Skeletal muscle tissue (tissue), 4 donors: ENCODE data around the gene CDH4. TPM values are rescaled to one million over a fixed set of nuclear protein-coding genes. Genes with fewer than 3 reads are reported as not detected.

Source experiments
- H3K27ac ChIP-seq: one replicate; pipeline ENCODE4 v1.7.0; 2013; ENCODE audit warnings: mild to moderate bottlenecking, low read depth, low read length, inconsistent platforms
- H3K27me3 ChIP-seq, 3 donors: one replicate each; pipeline ENCODE4 v1.7.0; 2013; ENCODE audit warnings: low read length in 3 of 3; ENCODE audit not compliant: control insufficient read depth in 3 of 3, insufficient read depth in 3 of 3
- H3K36me3 ChIP-seq, 3 donors: one replicate each; pipeline ENCODE4 v1.7.0; 2013; ENCODE audit warnings: low read length in 3 of 3; ENCODE audit not compliant: control insufficient read depth in 3 of 3, insufficient read depth in 3 of 3
- H3K4me1 ChIP-seq, 3 donors: one replicate each; pipeline ENCODE4 v1.7.0; 2013; ENCODE audit warnings: low read length in 3 of 3, mild to moderate bottlenecking in 3 of 3; ENCODE audit not compliant: control insufficient read depth in 3 of 3, insufficient read depth in 3 of 3
- H3K4me3 ChIP-seq, 3 donors: one replicate each; pipeline ENCODE4 v1.7.0; 2013; ENCODE audit warnings: low read length in 3 of 3
- H3K9ac ChIP-seq, 3 donors: one replicate each; pipeline ENCODE4 v1.7.0; 2013; ENCODE audit warnings: low read length in 3 of 3, mild to moderate bottlenecking in 3 of 3, moderate library complexity in 2 of 3, low read depth in 1 of 3
- H3K9me3 ChIP-seq, 3 donors: one replicate each; pipeline ENCODE4 v1.7.0; 2013; ENCODE audit warnings: low read length in 3 of 3; ENCODE audit not compliant: control insufficient read depth in 3 of 3
- total RNA-seq: library from RNA; depleted of rRNA; stranded (reverse); fragments of >200 nt; gene quantifications from one replicate; pipeline ENCODE4 v1.2.3, GENCODE V29; 2014
- donor health status: Osteomylitis.

Gene CDH4
- total RNA-seq, 1 donor from 2014 or later: 0.52 TPM

DNA sequence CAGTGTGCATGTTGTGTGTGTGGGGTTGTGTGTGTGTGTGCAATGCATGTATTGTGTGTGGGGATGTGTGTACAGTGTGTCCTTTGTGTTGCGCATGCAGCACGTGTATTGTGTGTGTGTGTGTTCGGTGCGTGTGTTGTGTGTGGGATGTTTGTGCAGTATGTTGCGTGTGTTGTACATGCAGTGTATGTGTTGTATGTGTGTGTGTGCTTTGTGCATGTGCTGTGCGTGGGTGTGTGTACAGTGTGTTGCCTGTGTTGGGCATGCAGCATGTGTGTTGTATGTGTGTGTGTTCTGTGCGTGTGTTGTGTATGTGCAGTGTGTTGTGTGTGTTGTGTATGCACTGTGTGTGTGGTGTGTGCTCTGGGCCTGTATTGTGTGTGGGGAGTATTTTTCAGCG is 52.7 kb downstream of the CDH4 start:
- Histone ChIP-seq H3K27me3 (peaks cover 0 to 10% (median 0%) of the 10 kb centered on the region in 3 donors), H3K4me1 (no peaks in the 10 kb centered on the region), H3K9me3 (no peaks in the 10 kb centered on the region), H3K36me3 (no peaks in the 10 kb centered on the region), H3K4me3 (no peak overlapping the region), H3K9ac (no peak overlapping the region), H3K27ac (no peak overlapping the region)

DNA sequence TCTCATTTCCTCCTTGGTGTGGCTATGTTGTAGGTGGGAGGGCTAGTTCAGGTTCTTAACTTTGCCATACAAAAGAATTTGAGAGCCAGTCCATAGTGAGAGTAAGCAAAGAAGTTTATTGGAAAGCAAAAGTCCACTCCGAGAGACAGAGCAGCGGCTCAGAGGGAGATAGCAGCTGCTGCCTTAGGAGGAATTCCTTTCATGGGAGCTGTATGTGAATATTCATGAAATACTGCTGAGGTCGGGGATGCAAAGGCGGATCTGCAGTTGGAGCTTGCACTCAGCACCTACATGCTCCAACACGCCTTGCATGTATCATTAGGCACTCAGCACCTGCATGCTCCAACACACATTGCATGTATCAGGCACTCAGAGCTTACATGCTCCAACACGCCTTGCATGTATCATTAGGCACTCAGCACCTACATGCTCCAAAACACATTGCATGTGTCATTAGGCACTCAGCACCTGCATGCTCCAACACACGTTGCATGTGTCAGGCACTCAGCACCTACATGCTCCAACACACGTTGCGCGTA is 54.9 kb downstream of the CDH4 start:
- no peak overlapping the region for H3K4me3 ChIP-seq
- no peaks in the 10 kb centered on the region for H3K4me1 ChIP-seq
- no peak overlapping the region for H3K27ac ChIP-seq
- no peaks in the 10 kb centered on the region for H3K9me3 ChIP-seq
- H3K27me3 ChIP-seq: peaks cover 0 to 10% (median 0%) of the 10 kb centered on the region in 3 donors
- no peak overlapping the region for H3K9ac ChIP-seq
- H3K36me3 ChIP-seq: no peaks in the 10 kb centered on the region

DNA sequence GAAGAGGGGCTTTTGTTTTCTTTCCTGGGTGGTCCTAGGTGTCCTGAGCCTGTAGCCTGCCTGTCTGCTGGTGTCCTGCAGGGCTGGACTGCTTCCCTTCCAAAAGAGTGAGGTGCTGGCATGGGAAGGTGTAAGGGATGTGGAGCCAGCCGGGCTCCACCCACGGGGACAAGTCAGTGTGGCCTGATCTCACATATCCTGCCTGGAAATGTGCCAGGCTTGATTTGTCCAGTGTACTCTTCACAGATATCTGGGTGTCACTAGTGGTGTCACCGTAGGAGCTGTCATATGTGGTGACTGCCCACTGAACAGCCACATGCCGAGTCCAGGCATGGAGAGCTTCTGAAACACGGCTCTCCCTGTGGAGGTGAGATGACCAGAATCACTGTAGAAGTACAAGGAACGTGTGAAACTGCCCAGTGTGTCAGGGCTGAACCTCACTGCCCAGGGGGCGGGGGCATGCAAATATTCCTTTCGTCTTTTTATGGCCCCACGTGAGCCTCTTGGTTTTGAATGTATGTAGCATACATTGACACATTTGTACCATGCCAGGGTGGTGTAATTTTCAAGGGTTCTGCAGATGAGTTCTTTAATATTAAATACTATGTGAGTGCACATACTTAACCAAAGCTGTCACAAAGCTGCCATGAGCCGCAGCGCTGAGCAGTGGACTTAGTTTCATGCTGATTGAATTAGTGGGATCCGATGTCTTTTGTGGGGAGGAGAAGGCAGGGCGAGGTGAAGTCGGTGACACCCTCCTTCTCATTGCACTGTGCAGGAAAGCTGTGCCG is 55.8 kb downstream of the CDH4 start:
- Histone ChIP-seq H3K9ac (no peak overlapping the region), H3K9me3 (no peaks in the 10 kb centered on the region), H3K4me1 (no peaks in the 10 kb centered on the region), H3K27me3 (peaks cover 0 to 16% (median 0%) of the 10 kb centered on the region in 3 donors), H3K36me3 (no peaks in the 10 kb centered on the region), H3K4me3 (no peak overlapping the region), H3K27ac (no peak overlapping the region)

DNA sequence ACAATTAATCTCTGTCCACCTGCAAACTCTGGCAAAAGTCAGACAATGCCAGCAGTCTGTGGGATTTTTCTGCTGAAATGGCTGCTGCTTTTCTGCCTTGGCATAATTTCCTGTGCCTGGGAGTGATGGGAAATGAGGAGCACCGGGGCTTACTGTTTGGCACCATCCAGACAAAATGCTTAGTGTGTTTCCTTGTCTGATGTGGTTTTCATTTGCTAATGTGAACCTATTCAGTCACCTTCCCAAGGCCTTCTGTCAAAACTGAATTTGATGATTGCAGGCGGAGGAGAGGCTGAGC is 56.4 kb downstream of the CDH4 start:
- Histone ChIP-seq H3K36me3 (no peaks in the 10 kb centered on the region), H3K9ac (no peak overlapping the region), H3K4me3 (no peak overlapping the region), H3K9me3 (no peaks in the 10 kb centered on the region), H3K27ac (no peak overlapping the region), H3K27me3 (peaks cover 0 to 16% (median 0%) of the 10 kb centered on the region in 3 donors), H3K4me1 (no peaks in the 10 kb centered on the region)

DNA sequence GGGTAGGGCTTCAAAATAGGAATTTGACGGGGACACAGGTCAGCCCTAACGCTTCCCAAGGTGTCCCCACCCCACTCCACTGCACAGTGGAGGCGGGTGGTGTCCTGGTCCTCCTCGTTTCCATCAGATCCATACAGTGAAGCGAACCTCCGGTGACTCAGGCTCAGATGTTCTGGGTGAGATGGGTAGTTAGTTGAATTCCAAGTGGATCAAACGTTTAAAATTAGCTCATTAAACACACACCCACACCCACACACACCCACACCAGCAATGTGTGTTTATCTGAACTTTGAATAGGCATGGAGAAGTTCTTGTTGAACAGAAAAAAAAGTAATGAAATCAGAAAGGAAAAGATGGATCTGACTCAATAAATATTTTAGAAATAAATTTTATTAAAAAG is 58.9 kb downstream of the CDH4 start:
- no peaks in the 10 kb centered on the region for H3K9me3 ChIP-seq
- H3K27ac ChIP-seq: no peak overlapping the region
- no peaks in the 10 kb centered on the region for H3K36me3 ChIP-seq
- H3K4me1 ChIP-seq: no peaks in the 10 kb centered on the region
- H3K27me3 ChIP-seq: peaks cover 0 to 33% (median 5%) of the 10 kb centered on the region in 3 donors
- H3K4me3 ChIP-seq: no peak overlapping the region
- H3K9ac ChIP-seq: no peak overlapping the region

DNA sequence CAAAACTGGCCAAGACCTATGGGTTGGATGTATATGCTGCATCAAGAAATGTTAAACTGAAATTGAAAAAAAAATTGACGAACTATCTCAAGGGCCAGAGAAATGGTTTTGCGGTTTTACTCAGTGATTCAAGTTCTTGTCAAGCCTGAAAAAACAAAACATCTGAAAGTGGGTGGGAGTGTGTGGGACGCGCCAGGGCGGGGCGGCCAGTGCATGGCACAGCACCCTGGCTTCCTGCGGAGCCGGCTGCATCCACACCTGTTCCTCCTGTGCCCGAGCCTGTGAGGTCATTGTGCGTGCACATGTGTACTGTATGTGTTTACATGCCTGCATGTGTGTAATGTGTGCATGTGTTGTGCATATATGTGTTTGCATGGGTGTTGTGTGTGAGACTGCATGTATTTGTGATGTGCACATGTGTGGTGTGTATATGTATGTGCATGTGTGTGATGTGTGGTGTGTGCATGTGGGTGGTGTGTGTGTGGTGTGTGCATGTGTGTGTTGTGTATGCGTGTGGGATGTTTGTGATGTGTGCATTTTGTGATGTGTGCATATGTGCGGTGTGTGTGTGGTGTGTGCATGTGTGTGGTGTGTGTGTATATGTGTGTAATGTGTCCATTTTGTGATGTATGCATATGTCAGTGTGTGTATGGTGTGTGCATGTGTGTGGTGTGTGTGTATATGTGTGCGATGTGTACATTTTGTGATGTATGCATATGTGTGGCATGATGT is 59.8 kb downstream of the CDH4 start:
- H3K9me3 ChIP-seq: no peaks in the 10 kb centered on the region
- no peak overlapping the region for H3K27ac ChIP-seq
- no peaks in the 10 kb centered on the region for H3K36me3 ChIP-seq
- peaks cover 0 to 38% (median 12%) of the 10 kb centered on the region in 3 donors for H3K27me3 ChIP-seq
- peaks cover 0 to 2% (median 0%) of the 10 kb centered on the region in 3 donors for H3K4me1 ChIP-seq
- H3K4me3 ChIP-seq: no peak overlapping the region
- no peak overlapping the region for H3K9ac ChIP-seq

DNA sequence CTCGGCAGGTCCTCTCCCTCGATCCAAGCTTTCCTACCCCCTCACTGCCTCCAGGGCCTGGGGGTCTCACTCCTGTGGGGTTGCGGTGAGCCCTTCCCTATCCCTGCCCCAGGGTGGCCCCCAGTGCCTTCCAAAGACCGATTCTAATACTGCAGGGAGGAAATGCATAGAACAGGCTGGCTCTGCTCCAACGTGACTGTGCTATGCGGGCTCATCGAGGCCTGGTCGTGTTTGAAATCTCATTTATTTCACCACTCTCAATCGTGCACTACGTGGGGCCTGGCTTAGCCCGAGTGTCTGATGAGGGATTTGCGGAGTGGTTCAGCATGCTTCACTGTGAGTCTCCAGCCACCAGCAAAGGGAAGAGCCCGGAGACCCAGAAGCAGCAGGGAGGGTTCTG is 60.9 kb downstream of the CDH4 start:
- no peaks in the 10 kb centered on the region for H3K9me3 ChIP-seq
- H3K27ac ChIP-seq: no peak overlapping the region
- H3K36me3 ChIP-seq: no peaks in the 10 kb centered on the region
- H3K4me1 ChIP-seq: peaks cover 0 to 2% (median 0%) of the 10 kb centered on the region in 3 donors
- no peak overlapping the region for H3K4me3 ChIP-seq
- peaks cover 0 to 36% (median 13%) of the 10 kb centered on the region in 3 donors for H3K27me3 ChIP-seq
- no peak overlapping the region for H3K9ac ChIP-seq

DNA sequence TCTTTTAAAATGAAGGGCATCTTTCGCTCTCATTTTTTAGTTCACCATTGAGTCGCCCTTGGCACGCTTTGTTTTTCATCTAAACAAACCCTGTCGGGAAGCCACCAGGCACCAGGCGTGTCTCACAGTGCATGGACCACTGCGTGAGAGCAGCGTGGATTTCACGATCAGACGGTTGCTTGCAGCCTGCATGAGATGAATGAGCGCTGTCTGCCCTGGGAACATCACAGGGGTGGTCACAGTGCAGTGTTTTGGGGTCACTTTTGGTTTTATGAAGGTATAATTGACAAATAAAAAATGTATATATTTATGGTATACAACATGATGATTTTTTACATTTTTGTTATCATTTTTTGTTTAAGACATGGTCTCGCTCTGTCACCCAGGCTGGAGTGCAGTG is 61.3 kb downstream of the CDH4 start:
- H3K9me3 ChIP-seq: no peaks in the 10 kb centered on the region
- no peak overlapping the region for H3K27ac ChIP-seq
- no peaks in the 10 kb centered on the region for H3K36me3 ChIP-seq
- H3K4me3 ChIP-seq: no peak overlapping the region
- no peak overlapping the region for H3K9ac ChIP-seq
- peaks cover 0 to 41% (median 18%) of the 10 kb centered on the region in 3 donors for H3K27me3 ChIP-seq
- peaks cover 0 to 2% (median 0%) of the 10 kb centered on the region in 3 donors for H3K4me1 ChIP-seq

DNA sequence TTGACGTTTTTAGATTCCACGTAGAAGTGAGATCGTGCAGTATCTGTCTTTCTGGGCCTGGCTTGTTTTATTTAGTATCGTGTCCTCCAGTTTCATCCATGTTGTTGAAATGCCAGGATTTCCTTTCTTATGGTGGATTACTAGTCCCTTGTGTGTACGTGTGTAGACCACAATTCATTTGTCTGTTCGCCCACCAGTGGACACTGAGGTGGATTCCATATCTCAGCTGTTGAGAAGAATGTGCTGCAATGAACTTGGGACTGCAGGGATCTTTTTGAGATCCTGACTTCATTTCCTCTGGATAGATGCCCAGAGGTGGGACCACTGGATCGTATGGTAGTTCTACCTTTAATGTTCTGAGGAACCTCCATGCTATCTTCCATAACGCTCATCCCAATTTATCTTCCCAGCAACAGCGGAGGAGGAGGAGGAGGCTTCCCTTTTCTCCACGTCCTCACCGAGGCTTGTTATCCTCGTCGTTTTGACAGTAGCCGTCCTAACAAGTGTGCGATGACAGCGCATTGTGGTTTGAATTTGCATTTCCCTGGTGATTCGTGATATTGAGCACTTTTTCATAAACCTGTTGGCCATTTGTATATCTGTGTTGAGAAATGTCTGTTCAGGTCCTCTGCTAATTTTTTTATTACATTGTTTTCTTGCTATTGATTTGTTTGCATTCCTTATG is 62.4 kb downstream of the CDH4 start:
- Histone ChIP-seq H3K4me3 (no peak overlapping the region), H3K27me3 (peaks cover 0 to 35% (median 22%) of the 10 kb centered on the region in 3 donors), H3K36me3 (no peaks in the 10 kb centered on the region), H3K9me3 (no peaks in the 10 kb centered on the region), H3K9ac (no peak overlapping the region), H3K27ac (no peak overlapping the region), H3K4me1 (peaks cover 0 to 2% (median 0%) of the 10 kb centered on the region in 3 donors)
